NCI-H2227 (cell line): Measurements from ENCODE around the gene TFPI.
"Not testable (repeated sequence)": the region's sequence is repeated elsewhere in the genome, so short reads cannot be mapped to it uniquely, and the experiment has no call there.

ENCODE experiments used
- DNase-seq: peaks from one replicate; lab custom pipeline; 2025; ENCODE audit not compliant: unreplicated experiment; lab: John Stamatoyannopoulos, UW

Gene TFPI

GRCh38 chr2:187529248-187529976 is 24.8 kb downstream of the TFPI start:
- DNase-seq = no peak

DNA sequence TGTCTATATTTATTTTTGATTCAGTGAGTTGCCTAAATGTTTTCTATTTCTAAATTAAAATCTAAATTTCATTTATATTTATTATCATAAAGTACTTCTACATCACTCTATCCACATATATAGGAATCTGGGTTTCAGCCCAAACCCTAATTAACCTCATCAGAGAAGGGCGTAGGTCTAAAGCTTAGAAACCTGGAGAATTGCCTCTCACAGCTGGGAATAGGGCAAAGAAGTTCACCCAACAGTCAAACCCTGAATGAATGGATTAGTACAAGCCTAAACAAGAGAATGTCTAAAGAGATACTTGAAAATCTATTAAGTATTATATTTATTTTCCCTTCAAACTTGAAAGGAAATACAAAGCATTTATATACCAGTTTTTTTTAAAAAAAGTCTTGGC is 26.2 kb downstream of the TFPI start:
- DNase-seq = no peak

DNA sequence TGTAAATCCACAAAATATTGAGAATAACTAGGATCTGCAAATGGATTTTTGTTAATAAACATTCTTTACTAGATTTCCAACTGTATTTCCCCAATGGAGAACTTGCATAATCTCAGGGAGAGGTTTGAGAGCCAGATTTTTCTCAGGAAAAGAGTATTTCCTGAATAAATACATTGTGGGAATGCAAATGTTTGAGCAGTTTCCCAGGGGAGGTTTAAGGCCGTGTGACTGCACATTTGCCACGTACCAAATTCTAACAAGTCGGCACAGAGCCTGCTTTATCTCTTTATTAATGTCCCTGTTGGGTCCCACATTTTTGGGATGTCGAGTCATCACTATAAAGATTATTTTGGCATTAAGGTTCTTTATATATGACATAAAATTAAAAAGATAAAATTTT is 27.0 kb downstream of the TFPI start:
- no peak for DNase-seq

GRCh38 chr2:187526792-187527191 is 27.4 kb downstream of the TFPI start:
- DNase-seq = no peak

DNA sequence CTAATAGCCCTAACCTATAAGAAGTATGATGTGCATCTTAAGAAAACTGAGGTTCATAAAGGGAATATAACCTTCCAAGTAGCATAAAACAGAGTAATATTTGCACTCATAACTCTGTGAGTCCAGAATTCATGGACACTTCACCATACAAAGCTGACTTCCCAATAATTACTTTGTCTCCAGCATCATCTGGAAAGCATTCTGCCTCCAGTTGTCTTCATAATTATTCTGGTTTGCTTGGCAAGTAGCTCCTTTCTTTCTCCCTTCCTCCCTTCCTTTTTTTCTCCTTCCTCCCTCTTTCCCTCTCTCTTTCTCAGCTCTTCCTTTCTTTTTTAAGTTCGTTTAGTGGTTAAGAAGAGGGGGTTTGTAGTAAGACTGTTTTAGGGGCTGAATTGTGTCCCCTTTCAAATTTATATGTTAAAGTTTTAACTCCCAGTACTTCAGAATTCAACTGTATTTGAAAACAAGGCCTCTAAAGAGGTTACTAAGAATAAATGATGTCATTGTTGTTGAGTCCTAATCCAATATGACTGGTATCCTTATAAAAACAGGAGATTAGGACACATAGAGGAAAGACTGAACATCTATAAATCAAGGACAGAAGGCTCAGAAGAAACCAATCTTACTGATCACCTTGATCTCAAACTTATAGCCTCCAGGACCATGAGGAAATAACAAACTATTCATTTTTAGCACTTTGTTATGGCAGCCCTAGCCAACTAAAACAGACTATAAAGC is 28.9 kb downstream of the TFPI start:
- DNase-seq = no peak

DNA sequence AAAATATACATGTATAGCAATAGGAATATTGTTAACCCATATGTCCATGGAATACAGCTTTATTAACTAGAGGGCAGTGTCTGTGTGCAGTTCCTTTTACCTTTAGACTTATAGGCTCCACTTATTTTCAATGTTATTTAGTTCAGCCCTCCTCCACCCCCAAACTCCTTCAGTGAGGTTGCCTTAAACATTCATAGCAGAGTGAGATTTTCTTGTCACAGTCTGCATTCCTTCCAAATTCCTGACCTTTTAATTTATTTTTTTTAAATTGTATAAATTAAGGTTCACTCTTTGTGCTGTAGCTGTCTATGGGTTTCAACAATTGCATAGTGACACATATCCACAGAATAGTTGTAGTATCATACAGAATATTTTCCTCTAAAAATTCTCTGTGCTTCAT is 30.9 kb downstream of the TFPI start:
- no peak for DNase-seq

DNA sequence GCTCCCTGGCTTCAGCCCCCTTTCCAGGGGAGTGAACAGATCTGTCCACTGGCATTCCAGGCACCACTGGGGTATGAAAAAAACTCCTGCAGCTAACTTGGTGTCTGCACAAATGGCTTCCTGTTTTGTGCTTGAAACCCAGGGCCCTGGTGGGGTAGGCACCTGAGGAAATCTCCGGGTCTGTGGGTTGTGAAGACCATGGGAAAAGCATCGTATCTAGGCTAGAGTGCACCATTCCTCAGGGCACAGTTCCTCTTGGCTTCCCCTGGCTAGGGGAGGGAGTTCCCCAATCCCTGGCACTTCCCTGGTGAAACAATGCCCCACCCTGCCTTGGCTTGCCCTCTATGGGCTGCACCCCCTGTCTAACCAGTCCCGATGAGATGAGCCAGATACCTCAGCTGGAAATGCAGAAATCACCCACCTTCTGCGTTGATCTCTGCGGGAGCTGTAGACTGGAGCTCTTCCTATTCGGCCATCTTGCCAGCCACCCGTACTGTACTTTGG is 34.1 kb downstream of the TFPI start:
- no peak for DNase-seq

GRCh38 chr2:187519419-187520120 is 34.7 kb downstream of the TFPI start:
- DNase-seq = no peak

- not testable (repeated sequence) for DNase-seq
Measured at GRCh38 chr2:187517750-187518361, 36.4 kb downstream of the TFPI start.

GRCh38 chr2:187516630-187517510 is 37.4 kb downstream of the TFPI start:
- not testable (repeated sequence) for DNase-seq

DNA sequence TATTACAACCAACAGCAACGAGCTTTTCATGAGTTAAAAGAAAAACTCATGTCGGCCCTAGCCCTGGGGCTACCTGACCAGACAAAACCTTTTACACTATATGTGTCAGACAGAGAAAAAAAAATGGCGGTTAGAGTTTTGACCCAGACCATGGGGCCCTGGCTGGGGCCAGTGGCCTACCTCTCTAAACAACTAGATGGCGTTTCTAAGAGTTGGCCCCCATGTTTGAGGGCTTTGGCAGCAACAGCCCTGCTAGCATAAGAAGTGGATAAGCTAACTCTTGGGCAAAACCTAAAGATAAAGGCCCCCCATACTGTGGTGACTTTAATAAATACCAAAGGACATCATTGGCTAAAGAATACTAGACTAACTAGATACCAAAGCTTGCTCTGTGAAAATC is 39.3 kb downstream of the TFPI start:
- no peak for DNase-seq

- not testable (repeated sequence) for DNase-seq
Measured at GRCh38 chr2:187514235-187514829, 39.9 kb downstream of the TFPI start.

DNA sequence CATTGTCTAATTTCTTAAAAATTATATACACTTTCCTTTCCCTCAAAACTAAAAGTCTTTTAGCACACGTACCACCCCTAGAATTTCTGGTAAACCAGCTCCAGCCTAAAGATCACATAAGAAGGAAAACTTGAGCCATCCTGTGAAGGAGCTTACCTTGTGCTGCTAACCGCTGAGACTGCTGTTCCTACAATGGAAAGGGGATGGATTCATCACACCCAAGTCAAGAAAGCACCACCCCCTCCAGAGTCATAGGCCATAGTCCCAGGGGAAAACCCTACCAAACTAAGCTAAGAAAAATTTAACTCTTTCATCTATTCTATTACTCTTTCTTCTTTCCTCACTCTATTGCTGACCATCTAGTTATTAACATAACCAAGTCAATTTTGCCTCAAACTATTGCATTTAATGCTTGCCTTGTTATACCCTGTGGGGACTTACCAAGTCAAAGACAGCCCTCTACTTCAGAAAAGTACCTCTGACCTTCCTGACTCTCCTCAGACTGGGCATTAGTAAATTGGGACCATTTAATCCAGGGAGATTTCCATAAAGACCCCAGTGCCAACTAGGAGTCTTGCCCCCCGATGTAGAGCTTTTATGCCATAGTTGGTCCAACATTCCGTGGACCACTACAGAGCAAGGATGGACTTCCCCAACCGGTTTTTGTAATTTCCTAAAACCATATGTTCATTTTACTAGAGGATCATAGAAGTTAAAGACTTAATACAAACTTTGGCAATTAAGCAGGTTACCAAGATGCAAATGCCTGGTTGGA is 40.6 kb downstream of the TFPI start:
- DNase-seq = not testable (repeated sequence)

DNA sequence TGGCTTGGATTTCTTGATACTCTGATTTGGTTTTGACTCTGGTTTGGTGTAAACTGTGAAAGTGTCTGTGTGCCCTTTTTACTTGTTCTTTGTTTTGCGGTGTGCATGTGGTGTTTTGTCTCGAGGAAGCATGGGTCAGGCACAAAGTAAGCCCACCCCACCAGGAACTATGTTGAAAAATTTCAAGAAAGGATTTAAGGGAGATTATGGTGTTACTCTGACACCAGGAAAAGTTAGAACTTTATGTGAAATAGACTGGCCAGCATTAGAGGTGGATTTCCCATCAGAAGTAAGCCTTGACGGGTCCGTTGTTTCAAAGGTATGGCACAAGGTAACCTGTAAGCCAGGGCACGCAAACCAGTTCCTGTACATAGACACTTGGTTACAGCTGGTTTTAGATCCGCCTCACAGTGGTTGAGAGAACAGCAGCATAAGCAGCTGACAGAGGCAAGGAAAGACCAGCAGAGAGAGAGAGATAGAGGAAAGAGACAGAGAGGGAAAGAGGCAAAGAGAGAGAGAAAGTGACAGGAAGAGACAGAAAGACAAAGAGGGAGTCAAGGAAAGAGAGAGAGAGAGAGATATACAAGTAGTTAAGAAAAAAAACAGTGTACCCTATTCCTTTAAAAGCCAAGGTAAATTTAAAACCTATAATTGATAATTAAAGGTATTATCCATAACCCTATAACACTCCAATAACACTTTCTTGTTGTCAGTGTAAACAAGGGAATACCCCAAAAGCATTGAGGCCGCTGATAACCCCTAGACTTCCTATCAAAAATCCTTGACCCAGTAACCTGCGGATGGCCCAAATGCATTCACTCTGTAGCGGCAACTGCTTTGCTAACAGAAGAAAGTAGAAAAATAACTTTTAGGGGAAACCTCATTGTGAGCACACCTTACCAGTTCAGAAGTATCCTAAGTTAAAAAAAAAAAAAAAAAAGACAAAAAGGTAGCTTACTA is 42.6 kb downstream of the TFPI start:
- no peak for DNase-seq

DNA sequence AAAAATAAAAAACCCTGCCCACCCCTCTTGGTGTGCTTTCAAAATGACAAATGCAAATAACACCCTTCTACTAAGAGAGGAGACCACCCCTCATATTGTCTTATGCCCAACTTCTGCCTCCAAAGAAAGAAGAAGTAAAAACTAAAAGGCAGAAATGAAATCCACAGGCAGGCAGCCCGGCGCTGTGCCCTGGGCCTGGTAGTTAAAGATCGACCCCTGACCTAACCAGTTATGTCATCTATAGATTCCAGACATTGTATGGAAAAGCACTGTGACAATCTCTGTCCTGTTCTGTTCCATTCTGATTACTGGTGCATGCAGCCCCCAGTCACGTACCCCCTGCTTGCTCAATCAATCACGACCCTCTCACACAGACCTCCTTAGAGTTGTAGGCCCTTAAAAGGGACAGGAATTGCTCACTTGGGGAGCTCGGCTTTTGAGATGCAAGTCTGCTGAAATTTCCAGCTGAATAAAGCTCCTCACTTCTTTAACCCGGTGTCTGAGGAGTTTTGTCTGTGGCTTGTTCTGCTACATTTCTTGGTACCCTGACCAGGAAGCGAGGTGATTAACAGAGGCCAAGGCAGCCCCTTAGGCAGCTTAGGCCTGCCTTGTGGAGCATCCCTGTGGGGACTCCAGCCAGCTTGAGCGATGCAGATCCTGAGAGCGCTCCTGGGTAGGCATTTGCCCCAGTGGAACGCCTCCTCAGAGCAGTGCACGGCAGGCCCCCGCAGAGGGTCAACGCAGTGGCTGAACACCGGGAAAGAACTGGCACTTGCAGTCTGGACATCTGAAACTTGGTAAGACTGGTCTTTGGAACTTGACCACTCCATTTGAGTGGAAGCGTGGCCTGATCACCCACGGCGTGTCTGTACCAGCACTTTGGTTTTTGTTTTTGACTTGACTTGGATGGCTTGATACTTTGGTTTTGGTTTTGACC is 43.5 kb downstream of the TFPI start:
- DNase-seq = not testable (repeated sequence)

GRCh38 chr2:187509667-187510417 is 44.4 kb downstream of the TFPI start:
- DNase-seq = no peak
